Neural cell (in vitro differentiated cells): ENCODE data around the gene KIAA1614. TPM values are rescaled to one million over a fixed set of nuclear protein-coding genes. Genes with fewer than 3 reads are reported as not detected.

Source experiments
- H2AFZ ChIP-seq: fragments of 200-600, 300-800 bp; sonication (generic), shearing (Covaris generic); 2 replicates; pipeline ENCODE4 v1.6.0; 2014; ENCODE audit warnings: low read depth, mild to moderate bottlenecking, antibody characterized with exemption, low read length, moderate library complexity
- H3F3A ChIP-seq: fragments of 200-600 bp; shearing (Covaris generic); 2 replicates; pipeline ENCODE4 v1.6.1; 2016; ENCODE audit warnings: mild to moderate bottlenecking, moderate library complexity, mixed read lengths, antibody characterized with exemption, low read length; ENCODE audit not compliant: insufficient read depth, poor library complexity, severe bottlenecking
- H3K27ac ChIP-seq: fragments of 200-600, 300-800 bp; sonication (generic), shearing (Covaris generic); 2 replicates; pipeline ENCODE4 v1.5.1; 2014; ENCODE audit warnings: mild to moderate bottlenecking, low read length, moderate library complexity
- H3K27me3 ChIP-seq: fragments of 300-800, 200-600 bp; sonication (generic), shearing (Covaris generic); 2 replicates; pipeline ENCODE4 v1.6.0; 2014; ENCODE audit warnings: mild to moderate bottlenecking, low read depth, low read length, moderate library complexity; ENCODE audit not compliant: insufficient read depth
- H3K36me3 ChIP-seq: fragments of 300-800, 200-600 bp; sonication (generic), shearing (Covaris generic); 2 replicates; pipeline ENCODE4 v1.5.1; 2014; ENCODE audit warnings: mild to moderate bottlenecking, antibody characterized with exemption, low read length, moderate library complexity; ENCODE audit not compliant: insufficient read depth
- H3K4me2 ChIP-seq: fragments of 300-800, 200-600 bp; sonication (generic), shearing (Covaris generic); 2 replicates; pipeline ENCODE4 v1.6.0; 2014; ENCODE audit warnings: mild to moderate bottlenecking, low read length
- H3K4me3 ChIP-seq: fragments of 300-800, 200-600 bp; sonication (generic), shearing (Covaris generic); 2 replicates; pipeline ENCODE4 v1.5.1; 2014; ENCODE audit warnings: mild to moderate bottlenecking, low read length, moderate library complexity
- H3K79me2 ChIP-seq: fragments of 200-600 bp; shearing (Covaris generic); replicated peaks from 2 replicates; pipeline ENCODE4 v1.6.0; 2014; ENCODE audit warnings: mild to moderate bottlenecking, low read length, moderate library complexity; ENCODE audit not compliant: insufficient read depth
- H3K9ac ChIP-seq: fragments of 300-800, 200-600 bp; sonication (generic), shearing (Covaris generic); 2 replicates; pipeline ENCODE4 v1.6.1; 2016; ENCODE audit warnings: mild to moderate bottlenecking, low read length, mixed read lengths
- H3K9me2 ChIP-seq: fragments of 200-600 bp; shearing (Covaris generic); 2 replicates; pipeline ENCODE4 v1.6.1; 2016; ENCODE audit warnings: mild to moderate bottlenecking, low read length, mixed read lengths; ENCODE audit not compliant: insufficient read depth
- H3K9me3 ChIP-seq: fragments of 200-600, 300-800 bp; sonication (generic), shearing (Covaris generic); 2 replicates; pipeline ENCODE4 v1.6.1; 2016; ENCODE audit warnings: mild to moderate bottlenecking, mixed run types, low read length, moderate library complexity, mixed read lengths
- H4K20me1 ChIP-seq: fragments of 200-600 bp; shearing (Covaris generic); 2 replicates; pipeline ENCODE4 v1.6.1; 2016; ENCODE audit warnings: mild to moderate bottlenecking, mixed run types; ENCODE audit not compliant: insufficient read depth
- EP300 ChIP-seq: fragments of 450-650 bp; conservative IDR thresholded peaks from 2 replicates; pipeline ENCODE4 v1.6.1; 2014; ENCODE audit warnings: antibody characterized with exemption, mild to moderate bottlenecking, moderate library complexity; ENCODE audit not compliant: poor library complexity, severe bottlenecking
- EZH2 ChIP-seq: fragments of 200-600, 300-800 bp; shearing (Covaris generic), sonication (generic); IDR thresholded peaks from 2 replicates; pipeline ENCODE4 v1.6.1; 2014; ENCODE audit warnings: antibody characterized with exemption, low read length, borderline replicate concordance, mild to moderate bottlenecking; ENCODE audit not compliant: insufficient read depth, poor library complexity, severe bottlenecking
- MXI1 ChIP-seq: fragments of 450-650 bp; conservative IDR thresholded peaks from 2 replicates; pipeline ENCODE4 v1.6.1; 2014; ENCODE audit warnings: antibody characterized with exemption, mild to moderate bottlenecking; ENCODE audit not compliant: poor library complexity, severe bottlenecking
- POLR2AphosphoS5 ChIP-seq: IDR thresholded peaks from 2 replicates; pipeline ENCODE4 v1.6.1; 2012
- RAD21 ChIP-seq: fragments of 450-650 bp; conservative IDR thresholded peaks from 2 replicates; pipeline ENCODE4 v1.6.1; 2014; ENCODE audit warnings: antibody characterized with exemption, mild to moderate bottlenecking, moderate library complexity
- REST ChIP-seq: IDR thresholded peaks from 2 replicates; pipeline ENCODE4 v1.6.1; 2012; ENCODE audit warnings: borderline replicate concordance
- SMC3 ChIP-seq: fragments of 450-650 bp; conservative IDR thresholded peaks from 2 replicates; pipeline ENCODE4 v1.6.1; 2014; ENCODE audit warnings: antibody characterized with exemption, mild to moderate bottlenecking, moderate library complexity; ENCODE audit not compliant: poor library complexity
- TAF1 ChIP-seq: IDR thresholded peaks from 2 replicates; pipeline ENCODE4 v1.6.1; 2012; ENCODE audit warnings: low read depth
- polyA plus RNA-seq: library from polyadenylated mRNA; depleted of rRNA; stranded (reverse); fragments of >200 nt; gene quantifications from 2 replicates; pipeline ENCODE4 v1.2.3, GENCODE V29; 2014
- TF ChIP-seq, protein P1 (sequence below): fragments of 450-650 bp; IDR thresholded peaks from 2 replicates; pipeline ENCODE4 v1.5.1; 2014; ENCODE audit warnings: antibody characterized with exemption, mild to moderate bottlenecking, moderate library complexity; ENCODE audit not compliant: poor library complexity, severe bottlenecking

Gene KIAA1614
- polyA plus RNA-seq, 1 donor from 2014 or later = 0.50 TPM

DNA sequence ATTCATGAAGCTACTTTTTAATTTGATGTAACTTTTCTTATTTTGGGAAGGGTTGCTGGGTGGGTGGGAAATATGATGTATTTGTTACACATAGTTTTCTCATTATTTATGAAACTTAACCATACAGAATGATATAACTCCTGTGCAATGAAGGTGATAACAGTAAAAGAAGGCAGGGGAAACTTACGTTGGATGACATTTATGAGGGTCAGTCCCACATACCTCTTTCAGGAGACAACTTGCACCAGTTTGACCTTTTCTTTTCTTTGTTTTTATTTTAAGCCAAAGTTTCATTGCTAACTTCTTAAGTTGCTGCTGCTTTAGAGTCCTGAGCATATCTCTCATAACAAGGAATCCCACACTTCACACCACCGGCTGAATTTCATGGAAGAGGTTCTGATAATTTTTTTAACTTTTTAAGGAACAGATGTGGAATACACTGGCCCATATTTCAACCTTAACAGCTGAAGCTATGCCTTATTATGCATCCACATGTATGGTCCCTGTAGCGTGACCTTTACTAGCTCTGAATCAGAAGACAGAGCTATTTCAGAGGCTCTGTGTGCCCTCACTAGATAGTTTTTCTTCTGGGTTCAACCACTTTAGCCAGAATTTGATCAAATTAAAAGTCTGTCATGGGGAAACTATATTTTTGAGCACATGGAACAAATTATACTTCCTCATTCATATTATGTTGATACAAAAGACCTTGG lies 28.0 kb upstream of the KIAA1614 start:
- H3K4me2 ChIP-seq = no peak overlapping the region
- no peaks in the 10 kb centered on the region for H3K27me3 ChIP-seq
- no peaks in the 10 kb centered on the region for H4K20me1 ChIP-seq
- H3K36me3 ChIP-seq = no peaks in the 10 kb centered on the region
- TF ChIP-seq TAF1 (no peak), RAD21 (no peak), EP300 (no peak)
- H3K9ac ChIP-seq = no peak overlapping the region
- no peaks in the 10 kb centered on the region for H3K9me2 ChIP-seq
- H2AFZ ChIP-seq = no peak overlapping the region
- H3K79me2 ChIP-seq = no peaks in the 10 kb centered on the region
- H3K27ac ChIP-seq = no peak overlapping the region
- no peaks in the 10 kb centered on the region for H3F3A ChIP-seq
- no peak overlapping the region for H3K4me3 ChIP-seq
- no peaks in the 10 kb centered on the region for H3K9me3 ChIP-seq

GRCh38 chr1:180886338-180886737 lies 26.4 kb upstream of the KIAA1614 start:
- Histone ChIP-seq H3K9me3 (no peaks in the 10 kb centered on the region), H3K36me3 (no peaks in the 10 kb centered on the region), H3K9me2 (no peaks in the 10 kb centered on the region), H3K4me3 (no peak overlapping the region), H3K27ac (no peak overlapping the region), H3K27me3 (no peaks in the 10 kb centered on the region), H2AFZ (no peak overlapping the region), H3K79me2 (no peaks in the 10 kb centered on the region), H3K9ac (no peak overlapping the region), H3K4me2 (no peak overlapping the region), H3F3A (no peaks in the 10 kb centered on the region), H4K20me1 (no peaks in the 10 kb centered on the region)
- TF ChIP-seq REST (no peak), SMC3 (no peak), MXI1 (no peak), EP300 (no peak), EZH2 (no peak), TAF1 (no peak), POLR2AphosphoS5 (no peak), RAD21 (no peak)
- TF ChIP-seq, protein P1, sequence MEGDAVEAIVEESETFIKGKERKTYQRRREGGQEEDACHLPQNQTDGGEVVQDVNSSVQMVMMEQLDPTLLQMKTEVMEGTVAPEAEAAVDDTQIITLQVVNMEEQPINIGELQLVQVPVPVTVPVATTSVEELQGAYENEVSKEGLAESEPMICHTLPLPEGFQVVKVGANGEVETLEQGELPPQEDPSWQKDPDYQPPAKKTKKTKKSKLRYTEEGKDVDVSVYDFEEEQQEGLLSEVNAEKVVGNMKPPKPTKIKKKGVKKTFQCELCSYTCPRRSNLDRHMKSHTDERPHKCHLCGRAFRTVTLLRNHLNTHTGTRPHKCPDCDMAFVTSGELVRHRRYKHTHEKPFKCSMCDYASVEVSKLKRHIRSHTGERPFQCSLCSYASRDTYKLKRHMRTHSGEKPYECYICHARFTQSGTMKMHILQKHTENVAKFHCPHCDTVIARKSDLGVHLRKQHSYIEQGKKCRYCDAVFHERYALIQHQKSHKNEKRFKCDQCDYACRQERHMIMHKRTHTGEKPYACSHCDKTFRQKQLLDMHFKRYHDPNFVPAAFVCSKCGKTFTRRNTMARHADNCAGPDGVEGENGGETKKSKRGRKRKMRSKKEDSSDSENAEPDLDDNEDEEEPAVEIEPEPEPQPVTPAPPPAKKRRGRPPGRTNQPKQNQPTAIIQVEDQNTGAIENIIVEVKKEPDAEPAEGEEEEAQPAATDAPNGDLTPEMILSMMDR = no peak
